ENCODE measurements around the gene LYRM7.

GRCh38 chr5:131254741-131255140, 84.0 kb downstream of the LYRM7 start:
- TF ChIP-seq CTCF (IDR thresholded peaks at IDR 0.05) (no peak), ZFX (IDR thresholded peaks at IDR 0.05; ENCODE audit: borderline replicate concordance) (no peak)

Measured in 22Rv1 (cell line).